ENCODE data around the gene C1orf198.

GRCh38 chr1:230820568-230820967, 47.8 kb downstream of the C1orf198 start:
- TF ChIP-seq EZH2 (IDR thresholded peaks at IDR 0.05; ENCODE audit: low read length): no peak
- TF ChIP-seq CTCF (optimal IDR thresholded peaks at IDR 0.05 in 1 of 3, IDR thresholded peaks at IDR 0.05 in 1 of 3, conservative IDR thresholded peaks at IDR 0.05 in 1 of 3; ENCODE audit: extremely low read depth in 1 of 3, insufficient read depth in 2 of 3, low read length in 3 of 3): no peak

Measured in keratinocyte (primary cell).